ENCODE measurements around the gene MARCHF3.
"Not testable (repeated sequence)": the region's sequence is repeated elsewhere in the genome, so short reads cannot be mapped to it uniquely, and the experiment has no call there.

The MARCHF3 gene

DNA sequence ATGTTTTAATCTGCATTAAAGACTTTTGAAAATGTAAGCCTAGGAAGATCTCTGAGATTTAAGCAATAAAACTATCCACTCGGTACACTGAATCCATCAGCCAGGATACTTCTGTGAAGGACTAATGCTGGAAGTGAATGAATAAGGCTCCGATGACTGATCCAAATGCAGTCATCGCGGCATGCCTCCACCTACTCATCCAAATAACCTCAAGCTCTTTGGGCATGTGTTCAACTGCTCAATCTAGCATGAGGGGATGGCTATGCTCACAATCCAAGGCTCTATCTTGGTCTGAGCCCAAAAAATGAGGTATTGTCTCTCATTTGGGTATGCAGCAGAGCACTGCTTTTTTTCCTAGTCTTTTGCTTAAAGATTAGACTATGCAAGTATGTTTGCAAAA lies 19.2 kb downstream of the MARCHF3 start:
- no peak for DNase-seq

DNA sequence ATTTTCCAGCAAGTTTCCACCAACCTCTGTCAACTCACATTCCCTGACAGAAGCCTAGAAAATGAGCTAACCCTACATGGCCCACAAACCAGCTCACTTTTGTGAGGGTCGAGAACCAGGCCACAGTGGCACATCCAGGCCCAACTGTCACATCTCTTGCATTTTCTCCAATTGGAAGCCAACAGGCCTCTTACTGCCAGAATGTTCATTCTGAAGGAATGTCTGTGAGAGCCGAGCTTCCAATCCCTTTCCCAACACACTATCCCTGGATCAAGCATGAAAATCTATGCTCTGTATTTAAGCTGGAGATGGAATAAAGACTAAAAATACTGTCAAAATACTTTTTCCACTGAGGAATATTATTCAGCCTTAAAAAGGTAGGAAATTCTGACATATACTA lies 20.0 kb downstream of the MARCHF3 start:
- no peak for DNase-seq

DNA sequence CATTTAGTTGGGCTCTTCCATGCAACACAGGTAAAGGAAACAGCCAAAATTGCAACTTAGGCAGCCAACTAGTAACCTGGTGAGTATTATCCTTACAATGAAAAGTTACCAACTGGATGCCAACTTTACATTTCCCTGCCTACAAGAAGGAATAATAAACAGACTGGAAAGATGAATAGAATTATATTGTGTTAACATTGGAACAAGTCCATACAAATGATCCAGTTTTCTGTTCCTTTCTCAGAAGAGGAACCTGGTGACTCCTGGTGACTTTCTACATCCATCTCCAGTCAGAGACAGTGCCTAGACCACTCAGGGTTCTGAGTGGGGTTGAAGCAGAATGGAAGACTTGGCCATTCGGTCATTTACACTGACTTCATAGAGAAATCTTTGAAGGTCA lies 20.6 kb downstream of the MARCHF3 start:
- DNase-seq, result no peak

DNA sequence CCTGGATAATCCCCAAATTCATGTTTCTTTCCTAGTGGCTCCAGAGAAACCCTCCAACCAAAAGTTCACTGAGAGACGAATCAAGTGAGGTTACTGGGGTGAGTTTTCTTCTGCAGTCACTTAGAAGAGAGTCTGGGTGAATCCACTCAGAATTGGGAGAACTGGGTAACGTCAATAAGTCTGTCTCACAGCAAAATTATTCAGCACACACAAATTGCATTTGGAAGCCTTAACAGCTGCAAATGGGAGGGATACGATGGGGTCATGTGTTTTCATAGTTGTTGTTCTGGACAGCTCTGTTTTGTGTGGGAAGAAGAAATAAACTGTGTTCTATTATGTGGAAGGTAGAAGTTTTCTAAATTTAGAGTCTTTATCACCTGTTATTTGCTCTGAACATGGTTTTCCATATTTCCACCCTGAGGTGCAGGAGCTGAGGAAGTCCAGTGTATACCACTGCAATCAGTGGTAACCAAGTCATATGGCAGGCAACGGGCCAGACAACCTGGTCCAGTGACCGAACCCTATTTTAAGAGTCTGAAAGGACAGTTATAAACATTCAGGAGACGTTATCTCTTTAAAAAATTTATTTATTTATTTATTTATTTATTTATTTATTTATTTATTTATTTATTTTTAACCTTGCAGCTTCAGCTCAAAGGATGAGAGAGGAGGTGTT lies 21.9 kb downstream of the MARCHF3 start:
- no peak for DNase-seq

DNA sequence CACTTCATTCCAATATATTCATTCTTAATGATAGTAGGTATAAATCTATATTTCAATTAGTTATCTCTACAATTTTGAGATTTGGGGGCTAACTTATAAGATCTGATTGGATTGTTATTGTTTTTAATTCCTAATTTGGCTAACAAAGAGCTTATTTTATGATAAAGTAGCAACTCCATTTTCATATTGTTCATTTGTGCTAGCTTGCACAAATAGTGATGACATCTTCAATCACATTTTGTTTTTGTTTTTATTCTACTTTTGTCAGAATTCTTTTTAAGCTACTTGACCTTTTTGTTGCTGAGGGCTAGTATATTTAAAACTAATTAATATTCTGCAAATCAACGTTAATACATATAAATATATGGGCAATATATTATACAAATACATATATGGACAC lies 22.8 kb downstream of the MARCHF3 start:
- DNase-seq, result no peak

DNA sequence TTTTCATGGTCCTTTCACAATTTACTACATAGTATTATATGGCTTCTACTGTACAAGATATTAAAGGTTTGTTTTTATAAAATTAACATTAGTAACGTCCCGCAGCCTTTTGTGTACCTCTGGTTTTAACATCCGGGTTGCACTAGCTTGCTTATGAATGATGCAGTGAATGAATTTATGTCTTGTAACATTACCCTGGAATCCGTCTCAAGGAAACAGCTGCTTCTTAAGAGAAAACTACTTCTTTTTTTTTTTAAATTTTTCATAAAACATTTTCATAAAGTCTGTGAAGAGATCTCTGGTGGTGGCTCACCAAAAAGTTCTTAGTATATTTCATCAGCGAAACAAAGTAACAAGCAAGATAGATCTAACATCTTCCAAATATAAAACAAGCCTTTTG lies 23.6 kb downstream of the MARCHF3 start:
- no peak for DNase-seq

DNA sequence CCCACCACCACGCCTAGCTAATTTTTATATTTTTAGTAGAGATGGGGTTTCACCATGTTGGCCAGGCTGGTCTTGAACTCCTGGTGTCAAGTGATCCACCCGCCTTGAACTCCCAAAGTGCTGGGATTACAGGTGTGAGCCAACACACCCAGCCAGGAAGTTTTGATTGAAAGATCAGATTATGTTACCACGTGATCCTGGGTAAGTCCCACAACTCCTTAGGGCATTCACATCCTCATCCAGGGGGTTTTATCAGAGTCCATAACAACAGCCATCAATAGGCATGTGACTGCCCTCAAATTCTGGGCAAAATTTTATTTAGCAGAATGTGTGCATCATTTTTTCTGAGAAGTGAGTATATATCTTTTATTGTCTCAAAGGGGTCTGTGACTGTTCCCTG lies 25.1 kb downstream of the MARCHF3 start:
- not testable (repeated sequence) for DNase-seq

DNA sequence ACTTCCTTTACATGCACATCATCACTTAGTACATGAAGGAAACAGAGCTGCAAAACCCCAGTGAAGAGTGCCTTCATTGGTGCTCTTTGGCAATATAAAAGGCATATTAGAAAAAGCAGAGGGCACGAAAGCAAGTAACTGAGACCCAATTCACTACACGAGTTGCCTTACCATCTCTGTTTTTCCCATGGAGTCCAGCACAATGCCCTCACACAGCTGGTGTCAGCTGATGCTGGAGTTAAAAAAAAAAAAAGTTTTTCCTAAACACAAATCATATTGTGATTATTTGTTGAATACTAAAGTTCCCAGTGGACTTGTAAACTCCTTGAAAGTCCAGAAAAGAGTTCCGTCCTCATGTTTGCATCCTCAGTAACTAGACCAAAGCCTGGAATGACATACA lies 25.6 kb downstream of the MARCHF3 start:
- DNase-seq, result no peak

DNA sequence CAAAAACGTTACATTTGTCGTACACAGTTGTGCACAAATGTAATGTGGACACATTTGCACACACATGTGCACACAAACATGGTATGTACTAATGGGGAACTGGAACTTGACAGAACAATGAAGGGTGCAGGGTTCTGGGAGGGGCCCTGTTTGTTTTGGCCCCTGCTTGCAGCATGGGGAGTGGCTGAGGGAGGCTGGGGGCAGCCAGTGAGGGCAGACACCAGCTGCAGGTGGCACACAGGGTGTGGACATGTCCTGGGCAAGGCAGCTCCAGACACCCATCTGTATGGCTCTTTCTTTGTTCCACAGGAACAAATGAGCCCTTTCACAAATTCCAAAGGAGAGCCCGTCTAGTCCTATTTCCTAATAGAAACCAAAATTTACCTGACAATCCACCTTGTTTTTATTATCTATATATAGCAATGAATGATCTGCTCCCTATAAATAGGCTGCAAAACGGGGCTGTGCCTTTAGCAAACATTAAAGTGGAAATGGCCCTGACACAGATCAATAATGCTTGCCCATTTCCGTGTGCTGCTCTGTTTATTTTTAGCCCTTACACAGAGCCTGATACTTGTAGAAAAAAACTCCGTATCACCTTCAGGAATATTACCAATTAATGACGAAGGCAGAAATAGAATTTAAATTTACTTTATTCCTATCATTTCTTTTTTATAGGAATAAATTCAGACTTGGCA lies 26.4 kb downstream of the MARCHF3 start:
- no peak for DNase-seq

DNA sequence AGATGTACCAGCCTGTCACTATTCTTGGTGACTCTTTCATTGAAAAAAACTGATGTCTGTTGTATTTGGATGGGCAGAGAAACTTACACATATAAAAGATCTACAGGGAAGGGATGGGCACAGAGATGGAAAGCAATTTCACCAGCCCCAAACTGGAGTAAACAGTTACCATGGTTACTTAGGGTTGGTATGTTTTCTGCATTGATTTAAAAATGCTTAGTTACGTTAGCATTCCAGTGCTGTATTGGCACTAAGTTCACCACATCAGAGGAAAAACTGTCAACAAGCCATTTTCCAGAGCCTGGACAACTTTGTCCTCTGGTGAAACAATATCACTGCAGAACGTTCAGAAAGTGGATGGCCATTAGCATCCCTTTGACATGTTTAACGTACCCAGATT lies 28.0 kb downstream of the MARCHF3 start:
- DNase-seq, result no peak

DNA sequence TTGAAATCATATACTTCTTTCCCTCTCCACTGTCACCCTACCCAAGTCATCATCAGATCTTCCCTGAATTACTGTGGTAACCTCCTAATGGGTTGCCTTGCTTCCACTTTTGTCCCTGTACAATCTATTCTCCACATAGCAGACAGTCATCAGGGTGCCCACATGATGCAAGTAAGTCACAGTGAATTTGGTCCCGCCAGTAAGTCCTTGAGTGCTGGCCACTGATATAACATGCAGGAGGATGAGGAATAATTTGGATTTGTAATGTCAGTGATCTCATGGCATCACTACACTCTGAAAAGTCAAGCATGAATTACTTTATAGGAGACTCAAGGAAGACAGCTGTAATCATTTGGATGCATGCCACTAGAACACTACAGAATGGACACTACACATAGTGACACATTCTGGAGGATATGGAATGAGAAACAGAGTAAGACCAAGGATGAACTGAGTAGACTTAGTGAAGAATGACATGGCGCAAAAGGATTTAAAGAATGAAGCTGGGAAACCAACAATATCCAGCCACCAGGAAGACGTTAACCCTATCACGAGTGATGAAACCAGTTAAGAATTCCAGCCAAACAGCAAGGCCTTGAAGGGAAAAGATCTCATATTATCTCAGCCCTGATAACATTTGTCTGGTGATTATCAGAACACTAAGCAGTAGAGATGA lies 28.6 kb downstream of the MARCHF3 start:
- no peak for DNase-seq

DNA sequence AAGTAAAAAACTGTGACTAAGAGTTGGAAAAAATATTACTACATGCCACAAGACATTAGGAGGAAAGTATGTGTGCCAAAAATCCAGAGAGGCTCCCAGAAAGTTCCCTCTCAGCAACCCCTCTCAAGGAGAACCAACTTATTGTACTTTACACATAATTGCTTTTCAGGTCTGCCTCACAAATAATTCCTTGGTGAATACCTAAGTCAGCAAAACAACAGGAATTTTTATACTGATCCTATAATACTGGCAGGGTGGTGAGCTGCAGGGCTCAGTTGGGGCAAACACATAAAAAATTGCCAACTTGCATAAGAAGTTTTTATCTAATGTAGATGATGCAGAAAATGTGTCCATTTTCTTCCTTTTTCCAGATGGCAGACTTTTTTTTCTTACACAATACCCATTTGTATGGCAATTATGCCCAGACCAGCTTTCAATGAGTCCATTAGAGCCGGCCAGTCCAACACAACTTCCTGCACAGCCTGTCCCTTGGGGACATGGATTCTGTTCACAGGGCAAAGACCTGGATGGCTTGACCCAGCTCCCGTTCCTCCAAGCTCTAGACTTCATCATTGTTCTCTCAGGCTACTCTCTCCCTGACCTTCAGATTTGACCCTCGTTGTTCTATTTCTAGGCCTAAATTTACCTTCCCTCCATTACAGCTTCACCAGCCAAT lies 31.3 kb downstream of the MARCHF3 start:
- no peak for DNase-seq

DNA sequence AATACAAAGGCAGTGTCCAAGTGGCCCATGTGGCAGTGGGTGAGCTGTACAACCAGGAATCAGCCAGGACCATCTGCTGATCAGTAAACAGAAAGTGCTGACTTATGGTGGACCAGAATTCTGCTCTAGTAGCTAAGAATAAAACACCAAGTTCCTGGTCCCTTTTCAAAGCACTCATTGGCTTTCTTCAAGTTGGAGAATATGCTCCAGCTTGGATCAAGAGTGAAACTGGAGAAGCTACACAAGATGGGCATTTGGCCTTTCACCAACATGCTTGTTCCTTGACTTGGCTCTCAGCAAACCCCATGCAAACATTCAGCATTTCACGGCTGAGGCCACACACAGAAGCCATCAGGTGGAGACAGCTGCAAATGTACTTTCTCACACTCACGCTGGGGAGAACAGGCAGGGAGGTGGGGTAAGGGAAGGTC lies 32.1 kb downstream of the MARCHF3 start:
- DNase-seq, result no peak

DNA sequence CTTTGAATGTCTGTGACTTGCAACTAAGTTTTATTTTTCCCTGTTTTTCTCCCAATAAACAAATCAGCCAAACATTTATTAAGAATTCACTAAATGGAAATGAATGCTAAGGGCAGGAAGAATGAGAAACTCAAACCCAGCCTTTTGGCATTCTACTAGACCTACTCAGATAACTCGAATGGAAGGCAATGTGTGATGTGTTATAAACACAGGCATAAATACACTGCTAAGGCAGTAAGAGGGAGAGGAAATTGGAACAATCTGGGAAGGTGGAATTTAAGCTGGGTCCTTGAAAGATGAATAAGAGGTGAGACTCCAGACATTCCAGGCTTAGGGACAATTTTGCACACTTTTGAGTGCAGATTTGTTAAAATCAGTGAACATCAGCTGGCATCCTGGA lies 34.7 kb downstream of the MARCHF3 start:
- DNase-seq, result no peak

DNA sequence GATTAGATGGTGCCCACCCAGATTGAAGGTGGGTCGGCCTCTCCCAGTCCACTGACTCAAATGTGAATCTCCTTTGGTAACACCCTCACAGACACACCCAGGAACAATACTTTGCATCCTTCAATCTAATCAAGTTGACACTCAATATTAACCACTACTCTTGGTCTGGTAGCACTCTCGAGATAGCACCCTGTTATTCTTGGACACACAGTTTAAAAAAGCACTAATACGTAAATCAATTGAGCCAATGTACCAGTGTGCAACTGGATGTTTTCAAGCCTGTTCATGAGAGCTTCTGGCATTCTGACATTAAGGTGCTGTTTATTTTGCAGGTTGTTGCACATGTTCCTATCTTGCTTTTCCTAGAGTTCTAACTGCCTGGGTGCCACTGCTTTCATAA lies 35.3 kb downstream of the MARCHF3 start:
- no peak for DNase-seq

DNA sequence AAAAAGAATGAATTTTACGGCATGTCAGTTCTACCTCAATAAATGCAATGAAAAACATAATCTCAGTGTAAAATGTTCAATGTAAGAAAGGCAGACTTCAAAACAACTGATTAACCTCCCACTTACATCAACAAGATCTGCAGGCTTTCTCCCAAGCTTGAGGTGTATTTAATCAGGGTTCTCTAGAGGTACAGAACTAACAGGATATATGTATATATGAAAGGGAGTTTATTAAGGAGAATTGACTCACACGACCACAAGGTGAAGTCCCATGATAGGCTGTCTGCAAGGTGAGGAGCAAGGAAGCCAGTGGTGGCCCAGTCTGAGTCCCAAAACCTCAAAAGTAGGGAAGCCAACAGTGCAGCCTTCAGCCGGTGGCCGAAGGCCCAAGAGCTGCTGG lies 35.9 kb downstream of the MARCHF3 start:
- no peak for DNase-seq

DNA sequence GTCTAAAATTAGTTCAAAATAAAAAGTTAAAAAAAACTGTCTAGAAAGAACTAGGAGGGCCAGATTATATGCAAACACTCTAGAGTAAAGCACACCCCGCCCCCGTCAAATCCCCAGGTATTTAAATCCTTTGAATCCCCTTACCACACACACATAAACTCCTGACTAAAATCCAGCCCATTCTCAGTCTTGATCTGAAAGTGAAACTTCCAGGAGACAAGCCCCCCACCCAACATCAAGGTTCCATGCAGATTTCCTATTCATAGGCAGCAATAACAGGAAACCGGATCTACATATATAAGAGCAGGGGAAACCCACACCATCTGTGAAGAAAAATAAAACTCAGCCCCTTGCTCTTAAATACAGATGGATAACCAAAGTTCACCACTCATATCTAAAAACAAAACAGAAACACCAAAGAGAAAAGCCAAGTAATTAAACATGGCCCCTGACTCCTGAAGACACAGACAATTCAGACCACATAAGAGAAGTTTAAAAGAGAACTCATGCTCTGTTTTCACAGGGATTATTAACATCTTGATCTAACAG lies 42.3 kb downstream of the MARCHF3 start:
- no peak for DNase-seq

DNA sequence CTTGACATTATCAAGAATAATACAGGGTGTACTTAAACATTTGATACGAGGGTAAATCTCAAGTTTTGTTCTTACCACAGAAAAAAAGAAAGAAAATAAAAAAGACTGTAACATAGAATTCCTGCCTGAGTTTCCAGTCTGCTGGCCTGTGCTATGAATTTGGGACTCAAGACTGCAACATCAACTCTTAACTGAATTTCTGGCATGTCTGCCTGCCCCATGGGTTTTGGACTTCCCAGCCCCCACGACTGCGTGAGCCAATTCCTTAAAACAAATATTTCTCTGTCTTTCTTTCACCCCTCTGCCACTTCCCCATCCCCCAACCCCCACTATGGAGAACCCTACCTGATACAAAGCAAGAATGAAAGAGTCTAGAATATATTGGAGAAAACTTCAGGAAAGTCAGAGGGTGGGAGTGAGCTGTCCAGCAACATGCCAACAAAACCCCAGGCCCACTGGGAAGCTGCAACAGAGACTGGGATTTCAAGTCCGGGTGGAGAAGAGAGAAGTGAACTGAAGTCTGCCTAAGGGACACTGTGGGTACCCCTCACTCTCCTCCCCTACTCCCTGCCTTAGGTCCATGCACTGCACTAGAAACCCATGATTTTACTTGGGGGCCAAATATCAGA lies 43.0 kb downstream of the MARCHF3 start:
- no peak for DNase-seq

DNA sequence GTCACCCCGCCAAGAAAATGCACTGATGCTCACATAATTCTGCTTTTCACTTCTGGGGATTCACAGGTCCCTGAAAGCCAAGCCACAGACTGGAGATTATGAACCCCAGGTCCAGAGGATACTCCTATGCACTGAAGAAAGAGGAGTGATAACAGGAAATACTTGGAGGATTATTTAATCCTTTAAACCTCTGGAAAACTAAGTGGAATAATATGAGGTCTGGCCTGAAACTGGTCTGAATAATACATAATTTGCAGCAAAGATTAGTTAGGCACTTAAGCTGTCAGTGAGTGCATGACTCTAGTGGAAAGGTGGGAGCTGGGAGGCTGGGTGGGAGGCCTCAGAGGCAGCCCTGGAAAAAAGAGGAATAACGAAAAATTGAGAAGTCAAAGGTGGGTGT lies 45.7 kb downstream of the MARCHF3 start:
- DNase-seq, result no peak

DNA sequence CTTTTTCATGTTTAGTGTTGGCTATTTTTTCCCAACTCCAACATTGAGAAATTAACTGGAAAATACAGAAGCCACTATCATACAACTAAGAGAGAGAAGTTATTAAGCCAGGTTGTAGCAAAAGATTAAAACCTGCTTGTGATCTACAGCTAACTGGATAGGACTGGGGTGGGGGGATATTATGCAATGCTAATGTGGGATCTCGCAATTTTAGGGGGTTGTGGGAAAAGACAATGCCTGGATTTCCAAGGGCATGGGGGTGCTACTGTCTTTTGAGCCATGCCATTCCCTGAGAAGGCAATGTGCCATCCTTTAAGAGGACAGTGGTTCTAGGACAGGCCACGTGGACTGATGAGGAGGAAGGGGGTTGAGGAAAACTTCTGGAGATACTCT lies 46.5 kb downstream of the MARCHF3 start:
- no peak for DNase-seq

DNA sequence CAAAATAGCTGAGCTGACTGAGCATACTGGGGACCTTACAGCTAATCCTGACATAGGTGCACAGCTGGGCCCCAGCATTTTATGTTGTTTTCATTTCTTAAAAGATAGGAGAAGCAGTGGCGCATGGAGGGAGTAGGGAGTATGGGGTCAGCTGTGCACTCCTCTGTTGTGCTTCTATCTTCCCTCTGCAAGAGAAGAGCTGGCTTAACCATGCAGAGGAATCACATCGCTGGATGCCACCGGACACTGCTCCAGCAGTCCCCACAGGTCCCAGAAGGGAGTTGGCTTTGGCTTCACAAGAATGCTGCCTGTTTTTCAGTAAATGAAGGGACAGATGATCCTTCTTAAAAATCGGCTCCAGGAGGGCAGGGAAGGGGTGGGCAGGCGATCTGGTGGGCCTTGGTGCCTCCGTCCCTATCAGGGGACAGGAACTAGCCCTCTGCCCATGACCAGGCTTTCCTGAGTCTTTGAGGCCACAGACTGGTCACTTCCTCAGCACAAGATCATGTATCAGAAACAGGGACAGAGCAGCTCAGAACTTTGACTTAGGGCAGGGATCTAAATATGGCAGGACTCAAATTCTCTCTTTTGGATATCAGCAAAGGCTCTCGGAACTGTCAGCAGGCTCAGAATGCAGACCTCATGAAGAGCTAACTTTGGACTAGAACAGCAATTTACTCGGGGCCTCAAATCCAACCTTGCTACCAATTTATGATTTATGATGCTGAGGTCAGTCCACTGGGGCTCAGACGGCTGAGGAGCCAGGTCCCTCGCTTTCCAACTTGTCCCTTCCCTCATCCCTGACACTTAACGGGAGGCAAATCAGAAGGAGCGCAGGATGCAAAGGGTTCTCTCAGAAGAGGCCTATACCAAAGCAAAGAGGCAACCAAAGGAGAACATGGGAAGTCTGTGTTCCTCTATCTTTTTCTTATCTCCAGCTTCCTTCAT lies 47.2 kb downstream of the MARCHF3 start:
- no peak for DNase-seq

DNA sequence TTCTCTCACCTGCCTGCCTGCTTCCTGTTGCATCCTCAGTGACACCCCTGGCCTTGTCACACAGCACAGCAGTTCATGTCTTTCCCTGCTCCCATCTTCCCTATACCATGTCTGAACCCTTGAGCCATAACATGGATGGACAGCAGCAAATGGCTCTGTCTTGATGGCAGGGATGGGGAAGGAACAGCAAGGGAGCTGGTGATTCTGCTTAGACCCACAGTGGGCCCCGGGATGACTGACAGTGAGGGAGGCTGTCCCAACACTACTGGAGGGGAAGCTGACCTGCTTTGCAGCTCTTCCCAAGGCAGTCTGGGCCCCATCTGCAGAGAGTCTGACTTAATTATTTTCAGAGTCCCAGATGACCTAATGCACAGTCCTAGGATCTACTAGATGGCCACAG lies 48.2 kb downstream of the MARCHF3 start:
- no peak for DNase-seq
